CD4-positive, alpha-beta T cell treated with Interleukin-21 for 1 hour (primary cell): ENCODE data around the gene MRPL14.

Source experiments
- DNase-seq: peaks from one replicate; pipeline ENCODE4 v3.0.0-alpha.2; 2020

Gene MRPL14

GRCh38 chr6:44127186-44128019 lies at the start of gene MRPL14, which contains the start of gene TMEM63B:
TSS of gene MRPL14 (minus strand) at chr6:44127452. CDS start at chr6:44116611, 10,841 bp downstream.
TSS of gene TMEM63B (plus strand) at chr6:44127554. CDS start at chr6:44134585, 7,031 bp downstream.
- DNase-seq = peak; percentile 92

GRCh38 chr6:44176130-44176761 lies 49.0 kb upstream of the MRPL14 start:
- DNase-seq = no peak

GRCh38 chr6:44172731-44173500 lies 45.7 kb upstream of the MRPL14 start:
- peak; percentile 79 for DNase-seq

DNA sequence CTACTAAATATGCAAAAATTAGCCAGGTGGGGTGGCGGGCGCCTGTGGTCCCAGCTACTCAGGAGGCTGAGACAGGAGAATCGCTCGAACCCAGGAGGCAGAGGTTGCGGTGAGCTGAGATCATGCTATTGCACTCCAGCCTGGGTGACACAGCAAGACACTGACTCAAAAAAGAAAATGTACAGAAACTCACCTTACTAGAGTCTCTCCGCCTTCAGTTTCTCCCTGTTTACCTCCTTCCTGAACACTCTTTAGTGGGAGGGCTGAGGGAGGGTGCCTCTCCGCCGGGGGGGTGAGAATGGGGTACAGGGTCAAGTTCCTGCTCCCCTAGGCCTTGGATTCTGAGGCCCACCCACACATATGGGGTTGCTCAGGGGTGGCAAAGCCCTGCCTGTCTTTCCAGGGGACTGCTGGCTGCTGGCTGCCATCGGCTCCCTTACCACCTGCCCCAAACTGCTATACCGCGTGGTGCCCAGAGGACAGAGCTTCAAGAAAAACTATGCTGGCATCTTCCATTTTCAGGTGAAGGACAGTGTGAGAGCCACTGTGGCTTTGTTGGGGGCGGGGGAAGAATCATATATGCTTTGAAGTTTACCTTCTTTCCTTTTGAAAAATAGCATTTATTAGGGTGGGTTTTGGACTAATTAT lies 44.8 kb upstream of the MRPL14 start:
- DNase-seq = no peak

- no peak for DNase-seq
Observed at GRCh38 chr6:44169886-44170570, 42.8 kb upstream of the MRPL14 start.

DNA sequence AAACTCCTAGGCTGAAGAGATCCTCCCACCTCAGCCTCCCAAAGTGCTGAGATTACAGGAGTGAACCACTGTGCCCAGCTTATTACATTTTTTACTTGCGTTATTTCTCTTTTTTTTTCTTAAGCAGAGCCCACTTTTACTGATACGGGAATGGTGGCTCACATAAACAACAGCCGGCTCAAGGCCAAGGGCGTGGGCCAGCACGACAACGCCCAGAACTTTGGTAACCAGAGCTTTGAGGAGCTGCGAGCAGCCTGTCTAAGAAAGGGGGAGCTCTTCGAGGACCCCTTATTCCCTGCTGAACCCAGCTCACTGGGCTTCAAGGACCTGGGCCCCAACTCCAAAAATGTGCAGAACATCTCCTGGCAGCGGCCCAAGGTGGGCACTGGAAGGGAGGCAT lies 41.9 kb upstream of the MRPL14 start:
- no peak for DNase-seq

- DNase-seq = no peak
Observed at GRCh38 chr6:44167567-44167966, 40.3 kb upstream of the MRPL14 start.

GRCh38 chr6:44166591-44167184 lies 39.4 kb upstream of the MRPL14 start:
- DNase-seq = no peak

DNA sequence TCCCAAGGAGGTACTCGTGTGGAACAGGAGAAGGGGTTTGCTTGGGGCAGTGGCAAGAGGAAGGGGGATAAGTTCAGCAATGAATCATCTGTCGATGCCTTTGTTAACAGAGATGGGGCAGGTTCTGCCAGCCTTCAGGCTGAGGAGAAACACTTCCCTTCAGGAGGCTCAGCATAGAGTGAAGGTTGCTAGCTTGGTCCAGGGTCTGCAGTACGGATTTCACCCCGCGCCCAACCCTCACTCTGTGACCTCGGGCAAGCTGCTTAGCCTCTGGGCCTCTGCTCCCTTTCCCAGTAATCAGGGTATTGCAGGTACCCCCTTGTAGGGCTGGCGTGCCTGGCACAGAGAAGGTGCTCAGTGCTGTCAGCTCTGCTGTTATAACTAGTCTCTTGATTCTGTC lies 38.9 kb upstream of the MRPL14 start:
- no peak for DNase-seq

DNA sequence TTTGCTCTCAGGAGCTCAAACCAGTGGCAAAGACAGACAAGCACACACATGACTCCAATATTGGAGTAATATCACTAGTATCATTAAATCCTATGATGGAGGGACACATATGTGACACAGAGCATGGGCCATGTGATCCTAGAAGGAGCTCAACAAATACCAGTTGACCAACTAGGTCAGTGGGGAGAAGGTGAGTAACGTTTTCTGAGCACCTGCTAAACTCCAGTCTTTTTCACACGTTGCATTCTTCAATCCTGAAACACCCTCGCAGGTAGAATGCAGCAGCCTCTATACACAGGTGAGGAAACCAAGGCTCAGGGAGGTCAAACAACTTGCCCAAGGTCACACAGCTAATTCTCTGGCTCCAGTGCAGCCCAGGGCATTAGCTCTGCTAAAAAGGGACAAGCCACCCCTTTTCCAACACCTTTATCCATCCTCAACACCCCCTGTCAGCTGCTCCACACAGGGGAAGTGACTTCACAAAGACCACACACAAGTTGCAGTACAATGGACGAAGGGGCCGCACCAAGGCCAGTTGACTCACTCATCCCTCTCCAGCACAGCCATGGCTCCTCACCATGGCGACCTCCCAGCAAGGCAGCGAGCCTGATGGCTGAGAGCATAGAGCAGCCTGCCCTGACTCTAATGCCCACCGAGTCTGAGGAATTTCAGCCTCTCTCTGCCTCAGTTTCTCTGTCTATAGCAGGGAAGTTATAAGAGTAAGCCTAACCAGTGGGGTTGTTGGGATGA lies 35.8 kb upstream of the MRPL14 start:
- no peak for DNase-seq

GRCh38 chr6:44161997-44162338 lies 34.7 kb upstream of the MRPL14 start:
- DNase-seq = no peak

- DNase-seq = no peak
Observed at GRCh38 chr6:44158770-44159228, 31.5 kb upstream of the MRPL14 start, which contains the start of gene CAPN11. TSS of gene CAPN11 (plus strand) at chr6:44158820. CDS start at chr6:44158849, 29 bp downstream.

DNA sequence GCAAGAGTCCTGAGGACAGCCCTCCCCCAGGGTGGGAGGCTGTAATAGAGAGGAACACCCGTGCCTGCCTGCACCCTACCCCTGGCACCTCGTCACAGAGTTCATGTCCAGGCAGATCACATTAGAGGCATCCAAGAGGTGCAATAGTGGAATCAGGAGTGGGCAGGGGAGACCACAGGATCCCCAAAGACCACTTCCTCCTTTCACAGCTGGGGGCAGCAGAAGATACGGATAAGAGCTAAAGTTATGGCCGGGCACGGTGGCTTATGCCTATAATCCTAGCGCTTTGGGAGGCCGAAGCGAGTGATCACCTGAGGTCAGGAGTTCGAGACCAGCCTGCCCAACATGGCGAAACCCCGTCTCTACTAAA lies 29.9 kb upstream of the MRPL14 start:
- no peak for DNase-seq

DNA sequence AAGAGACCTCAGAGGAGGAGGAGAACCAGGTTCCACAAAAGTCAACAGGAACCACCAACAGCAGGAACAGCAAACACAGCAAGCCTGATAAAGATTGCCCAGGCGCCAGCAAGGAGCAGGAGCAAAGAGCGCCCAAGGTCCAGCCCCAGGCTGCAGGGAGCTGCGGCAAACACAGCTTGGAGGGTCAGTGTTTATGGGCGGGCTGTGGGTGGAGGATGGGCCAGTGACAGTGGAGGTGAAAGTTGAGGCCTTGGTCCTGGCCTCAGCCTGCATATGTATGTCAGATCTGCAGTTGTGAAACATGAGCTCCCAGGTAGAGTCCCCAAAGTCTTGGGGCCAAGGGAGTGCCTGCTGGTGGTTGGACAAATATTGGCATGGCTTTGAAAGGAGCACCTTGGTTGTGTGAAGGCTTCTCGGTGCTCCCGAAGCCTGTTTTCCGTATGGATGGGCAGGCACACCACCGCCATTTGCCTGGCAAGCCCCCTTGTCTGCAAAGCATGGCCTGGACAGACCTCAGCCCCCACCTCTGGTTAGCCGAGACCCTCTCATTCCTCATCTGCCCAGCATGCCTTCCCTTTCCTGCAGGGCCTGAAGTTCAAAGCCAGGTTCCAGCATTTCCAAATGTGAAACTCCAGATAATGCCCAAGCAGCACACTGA lies 29.4 kb upstream of the MRPL14 start:
- no peak for DNase-seq

DNA sequence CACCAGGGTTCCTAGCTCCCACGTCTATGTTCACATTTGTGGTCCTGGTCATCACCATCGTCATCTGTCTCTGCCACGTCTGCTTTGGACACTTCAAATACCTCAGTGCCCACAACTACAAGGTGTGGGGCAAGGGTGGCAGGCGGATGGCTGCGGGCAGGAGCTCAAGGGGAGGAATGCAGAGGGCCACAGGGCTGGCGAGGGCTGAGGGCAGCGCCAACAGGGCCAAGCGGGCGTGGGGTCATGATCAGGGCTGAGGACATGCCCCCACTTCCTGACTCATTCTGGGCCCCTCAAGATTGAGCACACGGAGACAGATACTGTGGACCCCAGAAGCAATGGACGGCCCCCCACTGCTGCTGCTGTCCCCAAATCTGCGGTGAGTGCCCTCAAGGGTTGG lies 26.8 kb upstream of the MRPL14 start:
- DNase-seq = no peak

DNA sequence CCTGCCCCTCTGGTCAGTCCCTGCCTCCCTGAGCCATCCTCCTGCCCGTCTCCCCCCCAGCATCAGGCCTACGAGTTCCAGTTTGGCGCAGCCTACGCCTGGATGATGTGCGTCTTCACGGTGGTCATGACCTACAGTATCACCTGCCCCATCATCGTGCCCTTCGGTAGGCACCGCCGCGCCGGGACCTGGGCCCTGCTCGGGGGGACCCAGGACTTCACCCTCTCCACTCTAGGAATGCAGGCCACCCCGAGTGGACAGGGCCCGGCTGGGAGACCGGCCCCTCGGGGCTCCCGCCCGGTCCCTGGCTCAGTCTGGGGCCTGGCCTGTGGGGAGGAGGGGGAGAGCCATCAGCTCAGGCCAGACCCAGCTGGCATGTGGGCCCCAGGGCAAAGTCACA lies 25.3 kb upstream of the MRPL14 start:
- no peak for DNase-seq

DNA sequence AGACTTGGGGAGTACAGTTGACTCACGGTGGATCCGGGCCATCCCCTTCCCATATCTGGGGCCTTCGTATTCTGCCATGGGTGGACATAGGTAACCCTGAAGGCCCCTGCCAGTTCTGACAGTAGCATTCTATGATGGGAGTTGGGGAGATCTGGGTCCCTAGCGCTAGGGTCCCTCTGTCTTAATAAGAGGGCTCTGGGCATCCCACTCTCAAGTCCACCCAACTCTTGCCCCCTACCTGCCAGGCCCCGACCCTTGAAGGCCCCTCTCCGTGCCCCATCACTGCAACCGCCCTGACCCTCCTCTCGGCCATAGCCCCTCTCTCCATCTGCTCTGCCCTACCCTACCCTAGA lies 24.8 kb upstream of the MRPL14 start:
- no peak for DNase-seq

DNA sequence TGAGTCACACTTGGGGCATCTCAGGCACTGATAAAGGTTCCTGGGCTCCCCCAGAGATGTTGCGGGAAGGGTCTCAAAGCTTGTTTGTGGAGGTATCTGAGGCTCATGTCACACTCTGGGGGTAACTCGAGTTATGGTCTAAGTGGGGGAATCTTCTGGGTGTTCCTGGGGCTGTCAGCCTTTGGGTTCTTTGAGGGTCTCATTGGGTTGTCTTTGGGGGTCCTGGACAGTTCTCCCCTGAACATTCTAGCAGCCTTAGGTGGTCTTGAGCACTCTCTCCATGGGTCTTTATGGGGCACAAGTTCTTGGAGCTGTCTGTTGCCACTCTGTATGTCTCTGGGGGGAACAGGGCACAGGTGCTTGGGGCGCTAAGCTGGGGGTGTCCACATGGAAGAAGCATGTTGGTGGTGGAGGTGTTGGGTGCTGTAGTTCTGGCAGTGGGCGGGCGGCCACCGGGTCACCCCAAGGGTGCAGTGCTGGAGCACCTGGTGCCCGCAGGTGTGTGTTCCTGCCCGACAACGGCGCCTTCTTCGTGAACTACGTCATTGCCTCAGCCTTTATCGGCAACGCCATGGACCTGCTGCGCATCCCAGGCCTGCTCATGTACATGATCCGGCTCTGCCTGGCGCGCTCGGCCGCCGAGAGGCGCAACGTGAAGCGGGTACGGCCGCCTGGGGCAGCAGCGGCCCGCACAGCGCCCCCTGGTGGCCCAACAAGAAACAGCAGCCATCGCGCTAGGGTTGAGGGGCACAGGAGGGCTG lies 24.3 kb upstream of the MRPL14 start:
- DNase-seq = peak; percentile 78

DNA sequence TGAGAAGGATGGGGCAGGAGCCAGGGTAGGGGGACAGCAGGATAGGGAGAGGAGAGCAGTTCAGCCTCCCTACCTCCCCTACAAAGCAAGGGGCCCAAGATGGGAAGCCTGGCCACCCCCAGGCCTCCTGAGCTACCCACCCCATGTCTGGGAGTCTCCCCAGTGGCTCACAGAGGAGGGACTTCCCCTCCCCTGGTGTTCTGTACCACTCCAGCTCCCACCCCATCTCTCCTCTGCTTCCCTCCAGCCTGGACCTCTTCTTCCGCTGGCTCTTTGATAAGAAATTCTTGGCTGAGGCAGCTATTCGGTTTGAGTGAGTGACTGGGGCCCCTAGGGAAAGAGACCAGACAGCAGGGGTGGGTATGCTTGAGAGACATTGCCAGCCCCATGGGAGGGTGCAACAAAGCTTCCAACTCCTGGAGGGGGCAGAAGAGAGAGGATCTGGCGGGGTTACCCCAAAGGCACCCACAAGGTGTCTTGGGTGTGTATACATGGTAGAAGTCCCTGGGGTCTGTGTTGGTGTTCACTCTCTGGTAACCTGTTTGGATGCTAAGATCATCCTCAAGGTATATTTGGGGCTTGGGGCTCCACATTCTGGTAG lies 23.2 kb upstream of the MRPL14 start:
- no peak for DNase-seq
